D341Med (cell line): ENCODE measurements around the gene CPVL.
A peak's percentile ranks its signal among the peaks of the same experiment; 100 is the strongest.
"Not testable (repeated sequence)": the region's sequence is repeated elsewhere in the genome, so short reads cannot be mapped to it uniquely, and the experiment has no call there.

Experiments used
- DNase-seq: peaks from one replicate; pipeline ENCODE4 v3.0.0; 2012; ENCODE audit warnings: low spot score

The CPVL gene

DNA sequence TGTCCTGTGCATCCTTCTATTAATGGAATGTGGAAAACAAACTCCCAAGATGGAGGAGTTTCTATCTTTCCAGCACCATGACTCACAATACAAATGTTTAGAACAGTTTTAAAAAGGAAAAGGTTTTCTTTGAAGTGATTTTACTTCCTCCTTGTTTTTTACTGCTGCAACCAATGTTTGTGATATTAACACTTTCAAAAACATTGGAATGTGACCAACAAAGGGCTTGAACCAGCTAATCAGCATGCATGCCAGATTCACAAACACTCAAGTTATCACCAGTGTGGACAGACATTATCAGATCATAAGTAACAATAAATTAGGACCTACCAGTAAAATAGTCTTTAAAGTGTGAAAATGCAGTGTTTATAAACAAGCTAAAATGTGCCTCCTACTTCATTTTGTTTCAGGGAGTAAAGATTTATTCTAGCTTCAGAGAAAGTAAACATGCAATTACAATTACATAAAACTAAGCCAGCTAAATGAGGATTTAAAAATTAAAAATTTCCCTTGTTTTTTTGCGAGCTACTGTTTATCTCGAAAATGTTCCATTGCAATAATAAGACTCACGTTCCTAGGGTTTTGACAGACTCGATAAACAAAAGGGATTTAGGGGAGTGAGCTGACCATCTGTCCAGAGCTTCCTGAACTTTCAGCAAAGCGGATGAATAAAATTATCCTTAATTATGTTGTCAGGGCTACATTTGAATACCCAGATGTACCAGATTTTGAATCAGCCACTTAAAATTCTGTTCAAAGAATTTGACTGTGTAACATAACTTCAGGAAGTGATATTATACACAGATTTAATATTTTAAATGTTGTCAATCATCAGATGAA, 29.8 kb downstream of the CPVL start:
- no peak for DNase-seq

DNA sequence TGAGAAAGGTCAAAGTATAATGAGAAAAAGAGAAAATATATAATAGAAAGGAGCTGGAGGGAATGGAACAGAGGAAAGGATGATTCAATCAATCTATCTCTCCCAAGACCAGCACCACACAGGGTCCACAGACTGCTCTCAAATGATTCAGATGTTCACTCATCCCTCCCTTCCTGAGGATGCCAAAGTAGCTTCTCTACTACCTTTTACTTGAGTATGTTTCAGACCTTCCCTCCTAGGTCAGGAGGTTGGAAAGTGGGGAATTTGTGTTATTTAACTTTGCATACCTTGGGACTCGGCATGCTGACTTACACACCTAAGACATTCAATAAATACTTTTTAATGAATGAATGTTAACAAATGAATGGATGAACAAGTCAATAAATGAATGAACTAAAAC, 30.6 kb downstream of the CPVL start:
- no peak for DNase-seq

DNA sequence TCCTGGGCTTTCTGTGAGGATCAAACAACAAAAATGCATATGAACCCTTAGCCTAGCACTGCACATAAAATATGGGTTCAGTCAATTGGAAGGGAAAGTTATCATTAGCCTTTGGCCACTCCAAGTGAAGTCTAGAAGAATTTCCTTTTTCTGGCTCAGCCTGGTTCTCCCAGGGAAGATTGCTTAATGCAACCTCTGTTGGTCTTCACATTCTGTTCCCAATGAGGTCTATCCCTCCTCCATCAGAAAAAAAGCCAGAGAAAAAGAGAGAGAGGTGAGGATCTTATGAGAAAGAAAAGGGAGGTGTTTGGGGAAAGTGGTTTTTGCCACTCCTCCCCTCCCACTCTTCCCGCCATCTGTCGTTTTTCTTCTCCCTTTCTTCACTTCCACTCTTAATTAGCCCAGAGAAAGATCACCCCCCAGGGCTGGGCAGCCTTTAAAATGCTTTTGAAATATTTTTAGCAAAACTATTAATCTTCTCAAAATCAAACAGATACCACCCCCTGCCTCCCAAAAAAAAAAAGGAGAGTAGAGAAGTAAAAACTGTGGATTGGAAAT, 31.1 kb downstream of the CPVL start:
- DNase-seq, result no peak

DNA sequence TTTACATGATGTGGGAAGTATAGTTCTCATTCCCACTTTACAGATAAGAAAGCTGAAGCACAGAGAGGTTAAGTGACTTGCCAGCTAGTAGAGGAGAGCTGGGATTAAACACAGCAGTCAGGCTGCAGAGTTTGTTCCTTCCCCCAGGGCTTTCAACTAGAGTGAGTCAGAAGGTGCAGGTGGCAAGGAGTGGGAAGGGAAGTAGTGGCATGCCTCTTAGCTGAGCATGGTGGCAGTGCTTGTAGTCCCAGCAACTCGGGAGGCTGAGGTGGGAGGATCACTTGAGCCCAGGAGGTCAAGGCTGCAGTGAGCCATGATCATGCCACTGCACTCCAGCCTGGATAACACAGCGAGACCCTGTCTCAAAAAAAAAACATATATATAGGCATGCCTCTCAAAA, 32.1 kb downstream of the CPVL start:
- not testable (repeated sequence) for DNase-seq

DNA sequence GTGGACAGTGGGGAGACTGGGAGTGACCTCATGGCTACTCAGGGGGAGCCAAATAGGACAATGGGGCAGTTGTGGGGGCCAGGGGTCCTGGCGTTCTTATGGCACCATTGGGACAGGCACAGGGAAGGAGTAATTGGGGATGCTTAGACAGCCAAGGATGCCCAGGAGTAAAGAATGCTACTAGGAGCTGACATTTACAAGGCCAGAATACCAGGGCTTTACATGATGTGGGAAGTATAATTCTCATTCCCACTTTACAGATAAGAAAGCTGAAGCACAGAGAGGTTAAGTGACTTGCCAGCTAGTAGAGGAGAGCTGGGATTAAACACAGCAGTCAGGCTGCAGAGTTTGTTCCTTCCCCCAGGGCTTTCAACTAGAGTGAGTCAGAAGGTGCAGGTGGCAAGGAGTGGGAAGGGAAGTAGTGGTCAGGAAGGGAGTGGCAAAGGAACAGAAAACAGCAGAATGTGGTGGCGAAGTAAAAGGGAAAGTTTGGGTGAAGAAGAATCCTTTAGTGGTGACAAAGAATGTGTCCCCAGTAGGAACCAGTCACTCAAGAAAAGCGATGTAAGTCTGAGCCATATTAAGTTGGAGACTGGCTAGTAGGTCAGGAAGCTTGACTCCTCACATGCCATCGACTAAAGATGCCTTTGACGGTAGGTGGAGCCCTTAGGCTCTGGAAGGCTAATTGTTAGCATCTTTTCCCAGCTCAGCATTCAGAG, 32.8 kb downstream of the CPVL start:
- DNase-seq, result peak; percentile 56

DNA sequence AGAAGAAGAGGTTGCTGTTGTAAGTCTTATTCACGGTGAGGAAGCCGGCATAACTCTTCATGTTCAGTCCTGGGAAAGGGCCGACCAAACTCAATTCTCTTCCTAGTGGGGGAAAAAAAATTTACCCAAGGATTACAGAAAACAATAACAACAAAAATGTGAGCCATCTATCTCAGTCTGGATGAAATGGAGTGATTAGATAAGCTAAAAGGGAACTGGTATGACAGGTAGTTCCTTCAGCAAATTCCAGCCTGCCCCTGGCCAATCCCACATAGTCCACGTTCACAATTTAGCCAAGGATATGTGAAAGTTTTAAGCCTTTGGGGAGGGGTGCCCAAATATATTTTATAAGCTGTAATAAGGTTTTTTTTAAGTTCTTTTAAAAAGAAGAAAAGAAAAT, 33.6 kb downstream of the CPVL start:
- no peak for DNase-seq

DNA sequence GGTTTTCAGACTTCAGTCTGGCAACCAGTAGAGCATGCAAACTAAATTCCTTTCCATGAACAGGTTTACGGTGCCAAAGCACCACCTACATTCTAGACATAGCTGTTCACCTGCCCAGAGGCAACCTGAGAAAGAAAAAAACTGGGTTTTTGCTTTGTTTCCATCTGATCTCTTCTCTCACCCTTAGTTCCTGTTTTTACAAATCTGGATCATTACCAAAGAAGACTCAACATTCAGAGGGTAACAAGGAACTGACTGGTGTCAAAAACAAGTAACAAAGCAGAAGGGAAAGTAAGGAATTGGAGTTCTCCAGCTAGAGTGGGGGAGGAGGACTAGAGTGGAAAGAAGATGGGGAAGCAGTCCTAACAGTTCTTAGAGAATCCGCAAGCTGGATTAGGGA, 36.4 kb downstream of the CPVL start:
- DNase-seq, result no peak

DNA sequence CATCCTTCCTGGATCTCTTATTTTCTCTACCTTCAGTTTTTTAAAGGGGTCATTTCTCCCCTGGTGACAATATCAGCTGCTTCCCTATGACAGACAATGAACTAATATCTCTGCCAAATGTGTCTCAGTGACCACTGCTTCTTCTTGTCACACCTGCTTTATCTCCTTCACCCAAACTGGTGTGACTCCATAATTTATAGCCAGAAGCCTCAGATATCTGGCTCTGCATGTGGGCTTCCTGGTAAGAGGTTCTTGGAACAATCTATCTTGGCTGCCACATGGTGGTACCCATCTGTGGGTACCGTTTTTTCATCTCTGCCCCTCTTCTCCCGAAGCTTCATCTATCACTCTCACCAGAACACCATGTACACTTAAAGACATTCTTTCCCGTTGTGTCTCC, 37.0 kb downstream of the CPVL start:
- DNase-seq, result no peak

DNA sequence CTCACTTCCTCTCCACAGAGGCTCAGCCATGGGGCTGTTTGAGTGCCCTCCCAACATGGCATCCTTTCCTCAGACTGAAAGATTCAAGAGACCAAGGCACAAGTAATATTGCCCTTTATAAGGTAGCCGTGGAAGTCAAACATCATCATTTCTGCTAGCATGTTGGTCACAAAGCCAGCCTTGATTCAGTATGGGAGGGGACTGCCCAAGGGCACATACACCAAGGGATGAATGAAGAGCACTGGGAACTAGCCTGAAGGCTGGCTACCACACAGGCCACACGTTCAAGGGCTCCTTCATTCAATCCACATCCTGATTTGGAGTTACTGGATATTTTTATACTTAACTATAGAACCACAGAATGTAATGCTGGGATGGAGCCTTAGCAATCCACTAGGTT, 39.3 kb downstream of the CPVL start:
- DNase-seq, result no peak

DNA sequence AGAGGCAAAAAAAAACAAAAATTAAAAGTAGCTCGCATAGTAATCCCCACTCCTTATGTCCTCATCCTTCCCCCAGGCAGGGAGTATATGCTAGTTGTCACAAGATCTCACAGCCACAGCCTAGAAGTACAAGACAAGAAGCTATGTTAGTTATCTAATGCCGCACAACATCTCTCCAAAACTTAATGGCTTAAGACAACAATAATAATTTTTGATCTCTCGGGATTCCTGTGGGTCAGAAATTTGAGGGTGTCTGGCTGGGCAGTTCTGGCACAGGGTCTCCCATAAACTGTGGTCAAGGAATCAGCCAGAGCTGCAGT, 39.7 kb downstream of the CPVL start:
- no peak for DNase-seq

DNA sequence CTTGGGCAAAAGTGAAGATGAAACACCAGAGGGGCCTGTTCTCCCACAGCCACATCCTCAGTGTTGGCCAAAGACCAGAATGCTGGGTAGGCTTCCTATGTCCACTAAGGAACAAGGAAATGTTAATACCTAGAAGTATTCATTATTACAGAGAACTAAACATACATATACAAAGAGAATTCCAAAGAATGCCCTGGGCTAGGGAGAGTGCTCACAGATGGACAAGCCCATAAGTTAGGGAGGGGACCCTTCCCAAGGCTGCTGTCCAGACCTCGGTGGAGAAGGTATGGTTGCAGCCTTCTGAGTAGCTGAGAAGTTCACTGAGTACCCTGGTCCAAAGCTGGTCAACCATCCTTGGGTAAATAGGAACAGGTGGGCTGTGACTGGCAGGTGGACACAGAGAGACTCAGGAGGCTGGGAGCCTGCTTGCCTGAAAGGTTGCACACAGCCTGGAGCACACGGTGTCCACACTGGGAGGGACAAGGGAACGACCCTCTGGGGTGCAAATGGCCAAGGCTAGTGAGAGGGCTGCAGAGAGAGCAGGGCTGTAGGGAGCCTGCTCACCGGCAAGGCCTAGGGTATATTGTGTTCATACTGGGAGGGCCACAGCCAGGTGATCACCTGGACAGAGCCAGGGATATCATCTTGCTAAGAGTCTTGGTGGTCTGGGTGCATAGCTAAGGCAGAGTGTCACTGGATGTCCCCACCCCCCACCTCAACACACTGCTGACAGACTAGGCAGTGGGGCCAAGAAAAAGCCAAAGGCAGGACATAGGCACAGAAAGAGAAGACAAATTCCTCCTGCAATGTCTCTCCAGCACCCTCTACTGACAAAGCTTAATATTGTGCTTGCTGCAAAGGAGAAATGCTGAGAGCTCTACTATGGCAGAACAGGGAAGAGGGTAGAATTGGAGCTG, 40.3 kb downstream of the CPVL start:
- peak; percentile 56 for DNase-seq

DNA sequence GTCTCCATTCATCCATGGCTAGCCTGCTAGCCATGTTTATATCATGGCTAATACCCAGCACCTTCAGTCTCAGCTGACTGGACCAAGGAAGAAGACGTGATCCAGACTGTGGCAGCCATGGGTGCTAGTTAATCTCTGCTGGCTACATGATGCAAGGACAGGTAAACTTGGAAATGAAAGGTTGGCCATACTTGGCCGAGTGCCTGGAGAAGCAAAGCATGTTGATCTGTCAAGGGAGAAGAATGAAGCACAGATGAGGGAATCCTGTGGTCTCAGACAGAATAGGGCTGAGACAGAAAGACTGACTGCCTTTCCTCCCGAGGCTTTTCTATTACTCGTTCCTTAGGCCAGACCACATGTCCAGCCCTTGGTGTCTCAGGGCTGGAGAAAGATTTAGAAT, 41.1 kb downstream of the CPVL start:
- DNase-seq, result no peak

DNA sequence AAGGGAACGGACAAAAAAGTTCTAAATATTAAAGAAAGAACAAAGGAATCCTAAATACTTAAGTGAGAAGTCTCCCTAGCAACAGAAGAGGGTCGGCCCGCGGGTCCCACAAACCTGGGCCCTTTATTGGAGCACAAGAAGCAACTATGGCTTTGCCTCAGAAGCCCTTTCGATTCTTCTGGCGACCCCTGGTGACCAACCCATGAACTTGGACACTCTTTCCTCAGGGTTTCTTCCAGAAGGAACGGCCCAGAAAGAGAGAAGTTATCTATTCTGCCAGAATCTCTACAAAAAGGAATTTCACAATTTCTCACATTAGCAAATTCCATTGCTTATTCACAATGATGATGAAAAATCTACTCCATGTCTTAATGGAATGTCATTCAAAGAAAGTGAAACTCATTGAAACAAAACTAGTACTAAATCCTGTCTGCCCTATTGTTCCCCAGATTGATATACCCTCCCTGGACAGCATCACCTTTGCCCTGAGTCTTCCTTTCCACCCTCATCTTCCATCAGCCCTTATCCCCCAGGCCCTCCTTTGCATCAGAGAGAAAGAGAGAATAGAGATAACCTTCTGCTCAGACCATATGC, 43.7 kb downstream of the CPVL start:
- DNase-seq, result peak; percentile 70

DNA sequence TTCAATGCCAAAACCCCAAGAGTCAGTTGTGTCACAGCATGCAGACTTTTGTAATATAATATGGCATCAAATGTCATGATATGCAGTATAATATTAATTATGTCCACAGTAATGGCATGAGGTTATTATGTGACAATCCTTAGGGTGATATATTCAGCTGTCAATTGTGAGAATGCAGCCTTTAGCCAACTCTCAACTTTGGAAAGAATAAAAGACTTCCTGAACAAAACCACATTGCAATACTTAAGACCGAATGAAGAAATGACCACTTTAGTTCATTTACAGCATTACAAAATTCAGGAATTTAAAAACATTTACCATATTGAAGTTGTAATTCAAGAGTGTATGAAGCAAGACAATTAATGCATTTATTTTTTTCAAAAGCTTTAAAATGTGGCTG, 45.4 kb downstream of the CPVL start:
- DNase-seq, result no peak

DNA sequence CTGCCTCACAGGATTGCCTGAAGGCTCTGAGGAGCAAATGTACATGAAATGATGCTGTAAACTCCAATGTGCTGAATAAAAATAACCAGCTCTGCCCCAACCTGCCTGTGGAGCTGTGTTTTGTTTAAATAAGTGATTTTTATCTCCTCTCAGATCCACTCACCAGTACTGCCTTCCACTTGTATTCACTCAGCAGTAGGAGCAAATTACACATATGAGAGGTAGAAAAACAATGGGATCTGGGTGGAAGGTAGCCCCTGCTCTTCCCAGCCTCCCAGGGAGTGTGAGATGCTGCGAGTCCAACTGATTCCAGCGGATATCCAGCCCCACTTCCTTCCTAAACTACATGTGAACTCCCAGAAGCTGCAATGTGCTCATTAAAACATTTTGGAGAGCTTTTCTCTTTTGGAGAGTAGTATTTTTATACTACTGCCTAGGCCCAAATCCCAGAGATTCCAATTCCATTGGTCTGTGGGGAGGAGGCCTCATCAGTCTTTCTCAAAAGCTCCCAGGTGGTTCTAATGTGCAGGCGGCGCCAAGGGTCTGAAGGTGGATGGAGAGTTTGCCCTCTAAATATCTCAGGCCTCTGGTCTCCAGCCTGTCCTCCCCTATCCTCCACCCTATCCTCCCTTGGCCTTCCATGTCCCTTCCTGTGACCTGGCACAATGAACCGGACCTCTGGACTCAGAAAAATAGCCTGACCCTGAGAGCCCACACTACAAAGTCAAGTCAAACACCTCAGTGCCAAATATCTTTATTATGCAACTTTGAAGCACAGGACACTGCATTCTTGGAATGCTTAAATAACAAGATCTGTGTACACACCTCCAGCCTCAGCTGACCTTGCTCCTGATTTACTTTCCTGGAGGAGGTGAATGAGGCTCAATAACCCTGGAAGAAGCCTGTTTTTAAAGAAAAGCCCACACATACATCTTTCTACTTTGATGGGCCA, 46.2 kb downstream of the CPVL start:
- no peak for DNase-seq

DNA sequence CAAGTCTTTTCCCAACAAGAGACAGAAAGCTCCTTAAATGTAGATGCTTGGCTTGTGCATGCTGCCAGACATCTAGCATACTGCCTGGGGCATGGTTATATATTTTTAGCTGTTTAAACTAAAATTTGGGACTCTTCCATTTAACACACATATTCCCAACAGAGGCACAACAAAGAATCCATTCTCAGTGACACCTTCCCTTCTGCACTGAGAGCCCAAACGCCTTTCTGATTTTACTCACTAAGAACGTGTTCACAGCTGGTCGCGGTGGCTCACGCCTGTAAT, 49.9 kb downstream of the CPVL start:
- DNase-seq, result no peak

DNA sequence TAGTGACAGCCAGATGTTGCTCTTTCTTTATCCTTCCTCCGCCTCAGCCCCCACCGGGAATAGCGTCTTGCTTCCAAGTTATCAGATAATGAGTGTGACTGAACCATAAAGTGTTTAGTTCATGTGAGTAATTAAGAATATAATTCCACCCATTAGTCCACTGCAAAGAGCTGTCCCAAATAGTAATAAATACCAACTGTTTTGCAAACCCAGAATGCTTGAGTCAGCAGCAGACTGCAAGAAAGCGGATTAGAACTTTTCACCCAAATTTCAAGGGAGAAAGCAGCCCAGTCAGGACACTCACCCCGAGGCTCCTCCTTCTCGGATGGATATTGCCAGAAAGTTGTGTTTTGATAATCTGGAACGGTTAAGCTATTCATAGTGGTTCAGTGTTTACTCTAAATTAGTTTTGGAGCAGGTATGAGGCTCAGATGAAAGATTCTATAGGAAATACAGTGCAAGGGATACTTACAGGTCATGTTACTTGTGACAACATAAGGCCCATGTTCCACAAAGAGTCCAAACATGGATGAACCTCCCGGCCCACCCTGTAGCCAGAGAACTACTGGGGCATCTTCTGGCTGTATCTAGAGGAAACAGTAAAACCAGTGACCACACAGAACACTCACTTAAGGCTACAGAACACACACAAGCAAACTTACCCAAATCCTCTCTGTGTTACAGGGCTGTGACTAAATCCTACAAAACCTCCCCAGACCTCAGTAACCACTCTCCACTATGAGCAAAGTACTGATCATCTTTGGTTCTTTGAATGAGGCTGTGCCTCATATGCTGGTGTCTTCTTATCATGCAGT, 50.5 kb downstream of the CPVL start:
- DNase-seq, result no peak

DNA sequence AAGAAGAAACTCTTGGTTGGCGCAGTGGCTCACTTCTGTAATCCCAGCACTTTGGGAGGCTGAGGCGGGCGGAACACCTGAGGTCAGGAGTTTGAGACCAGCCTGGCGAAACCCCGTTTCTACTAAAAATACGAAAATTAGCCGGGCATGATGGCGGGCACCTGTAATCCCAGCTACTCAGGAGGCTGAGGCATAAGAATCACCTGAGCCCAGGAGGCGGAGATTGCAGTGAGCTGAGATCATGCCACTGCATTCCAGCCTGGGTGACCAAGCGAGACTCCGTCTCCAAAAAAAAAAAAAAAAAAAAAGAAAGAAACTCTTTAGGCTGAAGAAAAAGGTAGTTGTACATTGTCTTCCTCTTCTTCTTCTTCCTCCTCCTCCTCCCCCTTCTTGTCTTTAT, 53.2 kb downstream of the CPVL start:
- not testable (repeated sequence) for DNase-seq

DNA sequence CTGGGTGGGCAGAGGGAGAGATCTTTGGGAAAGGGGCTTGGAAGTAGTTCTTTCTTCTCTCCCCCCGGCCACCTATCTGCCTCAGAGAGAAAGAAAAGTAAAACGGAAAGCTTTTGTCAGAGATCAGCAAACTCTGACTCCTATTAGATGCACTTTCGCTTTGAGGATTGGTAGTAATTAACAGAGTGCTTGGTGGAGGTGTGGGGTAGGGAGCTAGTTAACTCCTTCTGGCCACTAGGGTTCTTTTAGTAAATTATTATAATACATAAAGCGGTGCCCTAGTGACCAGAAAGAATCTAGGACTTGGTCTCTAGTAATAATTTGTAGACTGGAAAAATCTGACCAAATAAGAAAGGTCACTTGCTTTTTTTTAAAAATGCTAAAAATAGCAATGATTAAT, 54.6 kb downstream of the CPVL start:
- no peak for DNase-seq
